HG02642 (cell line): ENCODE data around the gene ZNF41.

Source experiments
- ATAC-seq: cut with Tn5 transposase; IDR thresholded peaks from one replicate; pipeline ENCODE4 v1.9.1; 2021; ENCODE audit warnings: mild to moderate bottlenecking; ENCODE audit not compliant: unreplicated experiment, poor library complexity

Gene ZNF41

GRCh38 chrX:47420962-47421361 is 62.1 kb downstream of the ZNF41 start:
- ATAC-seq = no peak

- ATAC-seq = no peak
Measured at GRCh38 chrX:47420265-47420664, 62.8 kb downstream of the ZNF41 start.

GRCh38 chrX:47413179-47413594 is 69.8 kb downstream of the ZNF41 start:
- no peak for ATAC-seq
